ENCODE measurements around the gene SUCO. TPM values are rescaled to one million over a fixed set of nuclear protein-coding genes. Genes with fewer than 3 reads are reported as not detected.

The SUCO gene
- total and polyA plus RNA-seq, 2 donors (not counting 3 experiments of a cell fraction or from before 2014, with no cell fraction given) = 5.1 to 27.2 TPM

DNA sequence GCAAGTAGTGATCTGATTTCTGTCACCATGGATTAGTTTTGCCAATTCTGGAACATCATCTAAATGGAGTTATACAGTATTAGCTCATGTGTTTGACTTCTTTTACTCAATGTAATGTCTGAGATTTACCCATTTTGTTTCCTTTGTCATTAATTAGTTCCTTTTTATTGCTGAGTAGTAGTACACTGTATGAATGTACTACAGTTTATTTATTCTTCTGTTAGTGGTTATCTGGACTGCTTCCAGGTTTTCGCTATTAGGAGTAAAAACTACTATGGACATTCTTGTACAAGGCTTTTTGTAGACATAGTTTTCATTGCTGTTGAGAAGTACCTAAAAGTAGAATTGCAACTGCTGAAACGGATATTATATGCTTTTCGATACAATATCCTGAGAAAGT, 14.1 kb downstream of the SUCO start:
- Histone ChIP-seq H2AFZ (ENCODE audit: low read depth, low read length) (no peak overlapping the region), H3K27ac (ENCODE audit: insufficient read depth, low read depth, low read length) (no peak overlapping the region), H3K4me3 (replicated peaks in 1 of 3; ENCODE audit: insufficient read depth in 1 of 3, low read depth in 1 of 3, low read length in 3 of 3) (no peak overlapping the region), H3K36me3 (ENCODE audit: control insufficient read depth in 2 of 2, extremely low read depth in 1 of 2, insufficient read depth in 2 of 2, low read length in 2 of 2) (no peaks in the 10 kb centered on the region), H3K27me3 (ENCODE audit: control insufficient read depth in 2 of 2, insufficient read depth in 2 of 2, low read length in 2 of 2) (no peaks in the 10 kb centered on the region), H3K4me2 (ENCODE audit: insufficient read depth, low read length) (no peak overlapping the region), H3K9ac (replicated peaks; ENCODE audit: extremely low read depth, insufficient read depth, low read length) (no peak overlapping the region), H3K9me1 (replicated peaks; ENCODE audit: control insufficient read depth, extremely low read depth, insufficient read depth, low read length) (no peaks in the 10 kb centered on the region), H3K4me1 (ENCODE audit: control insufficient read depth, extremely low read depth, insufficient read depth, low read length) (peaks cover 22% of the 10 kb centered on the region), H4K20me1 (replicated peaks; ENCODE audit: control insufficient read depth, extremely low read depth, insufficient read depth, low read length) (peaks cover 3% of the 10 kb centered on the region), H3K9me3 (replicated peaks; ENCODE audit: control insufficient read depth, insufficient read depth, low read length) (no peaks in the 10 kb centered on the region), H3K79me2 (ENCODE audit: control insufficient read depth, insufficient read depth, low read length) (peaks cover 90% of the 10 kb centered on the region)
- intact Hi-C loops (cut with micrococcal nuclease) (loop anchor here (5.0 kb wide), 1 partner anchor 35 kb away; no protein-coding TSS in a partner anchor), dilution Hi-C loops (cut with MboI; ENCODE audit: extremely low pct_ligation_motif_present, low sequenced_read_pairs) (no loop called here)
- DNase-seq (ENCODE audit: low read depth, low spot score) (peak; percentile 32), FAIRE-seq (no peak)
- TF ChIP-seq EZH2 (IDR thresholded peaks at IDR 0.05; ENCODE audit: borderline replicate concordance, low read depth, low read length, severe bottlenecking) (no peak), GATA2 (IDR thresholded peaks at IDR 0.05; ENCODE audit: insufficient read depth, insufficient read length, low read depth, low read length) (no peak), FOS (IDR thresholded peaks at IDR 0.05; ENCODE audit: borderline replicate concordance, insufficient read depth, low read length) (no peak), POLR2AphosphoS5 (IDR thresholded peaks at IDR 0.05; ENCODE audit: insufficient read depth, low read depth, low read length) (no peak), POLR2A (IDR thresholded peaks at IDR 0.05; ENCODE audit: low read depth, low read length) (no peak), MYC (IDR thresholded peaks at IDR 0.05; ENCODE audit: low read depth, low read length) (no peak), JUN (IDR thresholded peaks at IDR 0.05; ENCODE audit: borderline replicate concordance, insufficient read depth, insufficient read length, low read depth) (no peak)
- TF ChIP-seq, protein P1, sequence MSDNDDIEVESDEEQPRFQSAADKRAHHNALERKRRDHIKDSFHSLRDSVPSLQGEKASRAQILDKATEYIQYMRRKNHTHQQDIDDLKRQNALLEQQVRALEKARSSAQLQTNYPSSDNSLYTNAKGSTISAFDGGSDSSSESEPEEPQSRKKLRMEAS (IDR thresholded peaks at IDR 0.05; ENCODE audit: insufficient read depth, insufficient read length) = no peak
- TF ChIP-seq, protein P2, sequence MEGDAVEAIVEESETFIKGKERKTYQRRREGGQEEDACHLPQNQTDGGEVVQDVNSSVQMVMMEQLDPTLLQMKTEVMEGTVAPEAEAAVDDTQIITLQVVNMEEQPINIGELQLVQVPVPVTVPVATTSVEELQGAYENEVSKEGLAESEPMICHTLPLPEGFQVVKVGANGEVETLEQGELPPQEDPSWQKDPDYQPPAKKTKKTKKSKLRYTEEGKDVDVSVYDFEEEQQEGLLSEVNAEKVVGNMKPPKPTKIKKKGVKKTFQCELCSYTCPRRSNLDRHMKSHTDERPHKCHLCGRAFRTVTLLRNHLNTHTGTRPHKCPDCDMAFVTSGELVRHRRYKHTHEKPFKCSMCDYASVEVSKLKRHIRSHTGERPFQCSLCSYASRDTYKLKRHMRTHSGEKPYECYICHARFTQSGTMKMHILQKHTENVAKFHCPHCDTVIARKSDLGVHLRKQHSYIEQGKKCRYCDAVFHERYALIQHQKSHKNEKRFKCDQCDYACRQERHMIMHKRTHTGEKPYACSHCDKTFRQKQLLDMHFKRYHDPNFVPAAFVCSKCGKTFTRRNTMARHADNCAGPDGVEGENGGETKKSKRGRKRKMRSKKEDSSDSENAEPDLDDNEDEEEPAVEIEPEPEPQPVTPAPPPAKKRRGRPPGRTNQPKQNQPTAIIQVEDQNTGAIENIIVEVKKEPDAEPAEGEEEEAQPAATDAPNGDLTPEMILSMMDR (IDR thresholded peaks at IDR 0.05; ENCODE audit: extremely low read depth in 1 of 2, insufficient read depth in 1 of 2, low read depth in 1 of 2, low read length in 2 of 2) = no peak
- ChIA-PET CTCF (interaction anchor here (1.3 kb wide), 1 partner anchor 103 kb away, joined by 5 read pairs; no protein-coding TSS in a partner anchor), POLR2A (no interaction called here)
- BruUV-seq (replicated peaks) = no TSS peak
